ENCODE results near the gene LGALS7.

LGALS7 gene

DNA sequence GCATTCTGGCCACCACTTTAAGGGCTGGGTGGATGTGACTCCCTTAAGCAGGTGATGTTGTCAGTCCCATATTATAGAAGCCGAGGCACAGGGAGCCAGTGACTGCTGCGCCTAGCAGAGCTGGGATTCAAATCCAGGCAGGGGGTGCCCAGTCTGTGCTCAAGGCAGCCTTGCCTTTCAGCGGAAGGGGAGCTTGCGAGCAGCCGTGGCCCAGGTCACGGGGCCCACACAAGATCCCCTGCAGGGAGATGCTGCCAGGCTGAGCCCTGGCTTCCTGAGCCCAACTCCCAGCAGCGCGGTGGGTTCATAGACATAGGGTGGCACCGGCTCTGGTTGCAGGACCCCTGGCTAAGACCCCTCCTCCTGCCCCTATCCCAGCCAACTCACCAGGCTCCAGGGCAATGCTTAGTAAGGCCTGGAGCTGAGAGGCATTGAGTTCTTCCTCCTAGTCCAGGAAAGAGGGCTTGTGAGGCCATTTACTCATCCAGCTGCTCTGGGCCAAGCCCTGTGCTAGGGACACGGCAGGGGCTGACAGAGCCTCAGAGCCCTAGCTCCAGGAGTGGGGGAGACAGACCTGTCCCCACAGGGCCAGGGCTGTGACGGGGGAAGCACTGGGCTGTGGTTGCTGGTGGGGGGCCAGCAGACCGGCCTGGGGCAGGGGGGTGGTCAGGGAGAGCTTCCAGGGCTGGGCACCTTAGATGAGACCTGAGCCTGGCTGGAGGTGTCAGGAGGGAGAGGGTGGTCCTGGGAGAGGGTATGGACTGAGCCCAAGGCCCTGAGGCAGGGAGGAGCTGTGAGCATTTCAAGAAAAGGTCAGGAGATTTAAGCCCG, 38.7 kb downstream of the LGALS7 start:
- Histone ChIP-seq H3K79me2 (ENCODE audit: insufficient read depth, low read length) (no peaks in the 10 kb centered on the region), H3K4me2 (ENCODE audit: low read depth, low read length, poor library complexity, severe bottlenecking) (peak overlapping the region; percentile 0), H3K9ac (ENCODE audit: low read length) (no peak overlapping the region), H2AFZ (ENCODE audit: low read depth, low read length, severe bottlenecking) (no peak overlapping the region), H3K9me3 (ENCODE audit: insufficient read depth, low read length) (no peaks in the 10 kb centered on the region), H3K4me3 (ENCODE audit: insufficient read depth, low read length, poor library complexity, severe bottlenecking) (no peak overlapping the region), H3K36me3 (ENCODE audit: low read length) (0 out of 2 replicates have a peak, but pooled peaks cover 3% of the 10 kb centered on the region), H3K27me3 (ENCODE audit: low read length) (no peaks in the 10 kb centered on the region), H3F3A (ENCODE audit: insufficient read depth) (peaks cover 6% of the 10 kb centered on the region), H4K20me1 (ENCODE audit: low read depth, low read length) (no peaks in the 10 kb centered on the region), H3K9me2 (replicated peaks; ENCODE audit: insufficient read depth, low read length) (no peaks in the 10 kb centered on the region), H3K27ac (ENCODE audit: low read depth, low read length) (no peak overlapping the region; the same call in 1 of the 2 replicates)
- no peak for TF ChIP-seq EZH2phosphoT487 (conservative IDR thresholded peaks at IDR 0.05; ENCODE audit: low read length)
- TF ChIP-seq, protein P1, sequence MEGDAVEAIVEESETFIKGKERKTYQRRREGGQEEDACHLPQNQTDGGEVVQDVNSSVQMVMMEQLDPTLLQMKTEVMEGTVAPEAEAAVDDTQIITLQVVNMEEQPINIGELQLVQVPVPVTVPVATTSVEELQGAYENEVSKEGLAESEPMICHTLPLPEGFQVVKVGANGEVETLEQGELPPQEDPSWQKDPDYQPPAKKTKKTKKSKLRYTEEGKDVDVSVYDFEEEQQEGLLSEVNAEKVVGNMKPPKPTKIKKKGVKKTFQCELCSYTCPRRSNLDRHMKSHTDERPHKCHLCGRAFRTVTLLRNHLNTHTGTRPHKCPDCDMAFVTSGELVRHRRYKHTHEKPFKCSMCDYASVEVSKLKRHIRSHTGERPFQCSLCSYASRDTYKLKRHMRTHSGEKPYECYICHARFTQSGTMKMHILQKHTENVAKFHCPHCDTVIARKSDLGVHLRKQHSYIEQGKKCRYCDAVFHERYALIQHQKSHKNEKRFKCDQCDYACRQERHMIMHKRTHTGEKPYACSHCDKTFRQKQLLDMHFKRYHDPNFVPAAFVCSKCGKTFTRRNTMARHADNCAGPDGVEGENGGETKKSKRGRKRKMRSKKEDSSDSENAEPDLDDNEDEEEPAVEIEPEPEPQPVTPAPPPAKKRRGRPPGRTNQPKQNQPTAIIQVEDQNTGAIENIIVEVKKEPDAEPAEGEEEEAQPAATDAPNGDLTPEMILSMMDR (IDR thresholded peaks at IDR 0.05; ENCODE audit: insufficient read depth, low read length, poor library complexity, severe bottlenecking) = no peak

GRCh38 chr19:38734176-38734425, 39.2 kb downstream of the LGALS7 start:
- no peak overlapping the region for H2AFZ ChIP-seq (ENCODE audit: low read depth, low read length, severe bottlenecking)
- no peak overlapping the region for H3K4me2 ChIP-seq (ENCODE audit: low read depth, low read length, poor library complexity, severe bottlenecking)
- no peaks in the 10 kb centered on the region for H3K27me3 ChIP-seq (ENCODE audit: low read length)
- H3F3A ChIP-seq (ENCODE audit: insufficient read depth) = peaks cover 6% of the 10 kb centered on the region
- no peaks in the 10 kb centered on the region for H3K9me3 ChIP-seq (ENCODE audit: insufficient read depth, low read length)
- H3K27ac ChIP-seq (ENCODE audit: low read depth, low read length) = no peak overlapping the region
- TF ChIP-seq, protein P1 (IDR thresholded peaks at IDR 0.05; ENCODE audit: insufficient read depth, low read length, poor library complexity, severe bottlenecking) = no peak
- no peak for TF ChIP-seq EZH2phosphoT487 (conservative IDR thresholded peaks at IDR 0.05; ENCODE audit: low read length)
- 0 out of 2 replicates have a peak, but pooled peaks cover 3% of the 10 kb centered on the region for H3K36me3 ChIP-seq (ENCODE audit: low read length)
- H3K4me3 ChIP-seq (ENCODE audit: insufficient read depth, low read length, poor library complexity, severe bottlenecking) = no peak overlapping the region
- H3K79me2 ChIP-seq (ENCODE audit: insufficient read depth, low read length) = no peaks in the 10 kb centered on the region
- H4K20me1 ChIP-seq (ENCODE audit: low read depth, low read length) = no peaks in the 10 kb centered on the region
- no peak overlapping the region for H3K9ac ChIP-seq (ENCODE audit: low read length)
- no peaks in the 10 kb centered on the region for H3K9me2 ChIP-seq (replicated peaks; ENCODE audit: insufficient read depth, low read length)

- peaks cover 6% of the 10 kb centered on the region for H3F3A ChIP-seq (ENCODE audit: insufficient read depth)
- no peaks in the 10 kb centered on the region for H3K9me2 ChIP-seq (replicated peaks; ENCODE audit: insufficient read depth, low read length)
- no peak overlapping the region for H3K27ac ChIP-seq (ENCODE audit: low read depth, low read length)
- H2AFZ ChIP-seq (ENCODE audit: low read depth, low read length, severe bottlenecking) = no peak overlapping the region
- no peaks in the 10 kb centered on the region for H3K27me3 ChIP-seq (ENCODE audit: low read length)
- H3K36me3 ChIP-seq (ENCODE audit: low read length) = 0 out of 2 replicates have a peak, but pooled peaks cover 3% of the 10 kb centered on the region
- H3K4me3 ChIP-seq (ENCODE audit: insufficient read depth, low read length, poor library complexity, severe bottlenecking) = no peak overlapping the region
- TF ChIP-seq EZH2phosphoT487 (conservative IDR thresholded peaks at IDR 0.05; ENCODE audit: low read length) = no peak
- H3K4me2 ChIP-seq (ENCODE audit: low read depth, low read length, poor library complexity, severe bottlenecking) = no peak overlapping the region
- no peaks in the 10 kb centered on the region for H4K20me1 ChIP-seq (ENCODE audit: low read depth, low read length)
- no peak overlapping the region for H3K9ac ChIP-seq (ENCODE audit: low read length)
- no peaks in the 10 kb centered on the region for H3K79me2 ChIP-seq (ENCODE audit: insufficient read depth, low read length)
- no peaks in the 10 kb centered on the region for H3K9me3 ChIP-seq (ENCODE audit: insufficient read depth, low read length)
Observed at GRCh38 chr19:38733493-38734175, 39.7 kb downstream of the LGALS7 start.

DNA sequence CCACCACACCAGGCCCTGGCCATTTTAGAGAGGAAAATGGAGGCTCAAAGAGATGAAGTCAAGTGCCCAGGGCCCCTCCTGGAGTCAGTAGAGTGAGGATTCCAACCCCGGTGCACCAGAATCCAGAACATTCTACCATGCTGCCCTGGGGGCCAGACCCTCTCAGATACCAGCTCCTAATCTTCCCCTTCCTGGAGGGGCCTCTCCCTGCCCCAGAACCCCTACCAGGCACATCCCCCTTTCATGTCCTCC, 40.1 kb downstream of the LGALS7 start:
- Histone ChIP-seq H3K4me2 (ENCODE audit: low read depth, low read length, poor library complexity, severe bottlenecking) (no peak overlapping the region), H3K27me3 (ENCODE audit: low read length) (no peaks in the 10 kb centered on the region), H3K79me2 (ENCODE audit: insufficient read depth, low read length) (no peaks in the 10 kb centered on the region), H3K9ac (ENCODE audit: low read length) (no peak overlapping the region), H2AFZ (ENCODE audit: low read depth, low read length, severe bottlenecking) (no peak overlapping the region), H4K20me1 (ENCODE audit: low read depth, low read length) (no peaks in the 10 kb centered on the region), H3K27ac (ENCODE audit: low read depth, low read length) (no peak overlapping the region), H3F3A (ENCODE audit: insufficient read depth) (peaks cover 6% of the 10 kb centered on the region), H3K9me3 (ENCODE audit: insufficient read depth, low read length) (no peaks in the 10 kb centered on the region), H3K36me3 (ENCODE audit: low read length) (0 out of 2 replicates have a peak, but pooled peaks cover 3% of the 10 kb centered on the region), H3K9me2 (replicated peaks; ENCODE audit: insufficient read depth, low read length) (no peaks in the 10 kb centered on the region), H3K4me3 (ENCODE audit: insufficient read depth, low read length, poor library complexity, severe bottlenecking) (no peak overlapping the region)
- TF ChIP-seq, protein P1 (IDR thresholded peaks at IDR 0.05; ENCODE audit: insufficient read depth, low read length, poor library complexity, severe bottlenecking) = no peak
- TF ChIP-seq EZH2phosphoT487 (conservative IDR thresholded peaks at IDR 0.05; ENCODE audit: low read length) = no peak

Data from SU-DHL-6 (cell line).